Astrocyte (in vitro differentiated cells and primary cell): ENCODE data around the gene MRGPRF. TPM values are rescaled to one million over a fixed set of nuclear protein-coding genes. Genes with fewer than 3 reads are reported as not detected.

Source experiments
- DNase-seq: peaks from one replicate; pipeline ENCODE4 v3.0.0-alpha.2; 2010; ENCODE audit warnings: low read depth
- FAIRE-seq: peaks from 2 replicates; lab custom pipeline; 2011; peaks lifted over from hg19 to GRCh38; lab: Jason Lieb, UNC
- H2AFZ ChIP-seq: 2 replicates; pipeline ENCODE4 v1.6.0; 2012; ENCODE audit warnings: low read depth, low read length, inconsistent platforms
- H3K27ac ChIP-seq: 2 replicates; pipeline ENCODE4 v1.5.1; 2011; ENCODE audit warnings: low read depth, low read length, inconsistent platforms
- H3K27me3 ChIP-seq: 2 replicates; pipeline ENCODE4 v1.6.0; 2011; ENCODE audit warnings: low read length, inconsistent platforms; ENCODE audit not compliant: insufficient read depth
- H3K36me3 ChIP-seq: 2 replicates; pipeline ENCODE4 v1.5.1; 2011; ENCODE audit warnings: low read length, inconsistent platforms; ENCODE audit not compliant: insufficient read depth
- H3K4me1 ChIP-seq: 2 replicates; pipeline ENCODE4 v1.5.1; 2011; ENCODE audit warnings: low read length, inconsistent platforms; ENCODE audit not compliant: insufficient read depth
- H3K4me2 ChIP-seq: 2 replicates; pipeline ENCODE4 v1.6.0; 2012; ENCODE audit warnings: low read length, inconsistent platforms
- H3K4me3 ChIP-seq: 2 replicates; pipeline ENCODE4 v1.5.1; 2011; ENCODE audit warnings: low read depth, mild to moderate bottlenecking, low read length, inconsistent platforms; ENCODE audit not compliant: insufficient read depth
- H3K79me2 ChIP-seq: 2 replicates; pipeline ENCODE4 v1.6.0; 2012; ENCODE audit warnings: mild to moderate bottlenecking, low read length, inconsistent platforms; ENCODE audit not compliant: insufficient read depth
- H3K9ac ChIP-seq: 2 replicates; pipeline ENCODE4 v1.6.0; 2012; ENCODE audit warnings: mild to moderate bottlenecking, low read length, inconsistent platforms
- H3K9me3 ChIP-seq: 2 replicates; pipeline ENCODE4 v1.5.1; 2012; ENCODE audit warnings: low read depth, mild to moderate bottlenecking, low read length, inconsistent platforms; ENCODE audit not compliant: insufficient read depth
- H4K20me1 ChIP-seq: 2 replicates; pipeline ENCODE4 v1.6.0; 2012; ENCODE audit warnings: low read length, inconsistent platforms; ENCODE audit not compliant: insufficient read depth
- H3K27ac Mint-ChIP-seq: one replicate; pipeline ENCODE4 v1.8.0; 2021; ENCODE audit warnings: mild to moderate bottlenecking, mixed read lengths; ENCODE audit not compliant: unreplicated experiment
- H3K27me3 Mint-ChIP-seq: one replicate; pipeline ENCODE4 v1.8.0; 2021; ENCODE audit warnings: low read depth, mixed read lengths; ENCODE audit not compliant: unreplicated experiment
- H3K36me3 Mint-ChIP-seq: one replicate; pipeline ENCODE4 v1.8.0; 2021; ENCODE audit warnings: low read depth, mixed read lengths; ENCODE audit not compliant: unreplicated experiment
- H3K4me1 Mint-ChIP-seq: one replicate; pipeline ENCODE4 v1.8.0; 2021; ENCODE audit warnings: low read depth, mixed read lengths; ENCODE audit not compliant: unreplicated experiment
- H3K4me3 Mint-ChIP-seq: one replicate; pipeline ENCODE4 v1.8.0; 2021; ENCODE audit warnings: mild to moderate bottlenecking, moderate library complexity, mixed read lengths; ENCODE audit not compliant: unreplicated experiment
- H3K9me3 Mint-ChIP-seq: one replicate; pipeline ENCODE4 v1.8.0; 2021; ENCODE audit warnings: mild to moderate bottlenecking, mixed read lengths; ENCODE audit not compliant: unreplicated experiment
- CTCF ChIP-seq: IDR thresholded peaks from 2 replicates; pipeline ENCODE4 v1.5.1; 2011; ENCODE audit warnings: low read depth, mild to moderate bottlenecking, inconsistent platforms, low read length, moderate library complexity; ENCODE audit not compliant: insufficient read depth
- EZH2 ChIP-seq: IDR thresholded peaks from 2 replicates; pipeline ENCODE4 v1.6.1; 2012; ENCODE audit warnings: mild to moderate bottlenecking, low read length, inconsistent platforms; ENCODE audit not compliant: insufficient read depth
- total RNA-seq: library from RNA; stranded (reverse); gene quantifications from 2 replicates; pipeline ENCODE4 v1.2.1, GENCODE V29; 2021

MRGPRF gene
- total RNA-seq, 1 donor from 2014 or later: 4.1 TPM

- Histone ChIP-seq H3K4me3 (no peak overlapping the region), H3K79me2 (no peaks in the 10 kb centered on the region), H3K9me3 (no peaks in the 10 kb centered on the region), H3K4me1 (peaks cover 13% of the 10 kb centered on the region), H3K4me2 (no peak overlapping the region), H3K27ac (no peak overlapping the region), H4K20me1 (no peaks in the 10 kb centered on the region), H3K36me3 (no peaks in the 10 kb centered on the region), H3K9ac (no peak overlapping the region), H3K27me3 (no peaks in the 10 kb centered on the region), H2AFZ (no peak overlapping the region)
- TF ChIP-seq EZH2 (no peak), CTCF (no peak)
- H3K27ac Mint-ChIP-seq: no peak overlapping the region
- no peak for DNase-seq
- FAIRE-seq: no peak
- no peaks in the 10 kb centered on the region for H3K36me3 Mint-ChIP-seq
- no peak overlapping the region for H3K4me3 Mint-ChIP-seq
- peaks cover 6% of the 10 kb centered on the region for H3K4me1 Mint-ChIP-seq
- H3K27me3 Mint-ChIP-seq: peaks cover 17% of the 10 kb centered on the region
- peaks cover 2% of the 10 kb centered on the region for H3K9me3 Mint-ChIP-seq
Observed at GRCh38 chr11:69002570-69003231, 10.3 kb downstream of the MRGPRF start.

- Histone ChIP-seq H3K9ac (no peak overlapping the region), H3K9me3 (no peaks in the 10 kb centered on the region), H3K27ac (no peak overlapping the region), H3K4me3 (no peak overlapping the region), H3K36me3 (no peaks in the 10 kb centered on the region), H3K27me3 (no peaks in the 10 kb centered on the region), H2AFZ (no peak overlapping the region), H4K20me1 (no peaks in the 10 kb centered on the region), H3K4me1 (peaks cover 12% of the 10 kb centered on the region), H3K4me2 (no peak overlapping the region), H3K79me2 (no peaks in the 10 kb centered on the region)
- no peak for FAIRE-seq
- Mint-ChIP-seq H3K27ac (no peak overlapping the region), H3K9me3 (peaks cover 2% of the 10 kb centered on the region), H3K36me3 (no peaks in the 10 kb centered on the region), H3K27me3 (peaks cover 21% of the 10 kb centered on the region), H3K4me1 (peaks cover 1% of the 10 kb centered on the region), H3K4me3 (no peak overlapping the region)
- no peak for DNase-seq
- no peak for TF ChIP-seq EZH2
- no peak for TF ChIP-seq CTCF
Observed at GRCh38 chr11:69002110-69002569, 10.9 kb downstream of the MRGPRF start.
